Measurements from ENCODE around the gene AADACL2.
"Not testable (repeated sequence)": the region's sequence is repeated elsewhere in the genome, so short reads cannot be mapped to it uniquely, and the experiment has no call there.

Gene AADACL2

DNA sequence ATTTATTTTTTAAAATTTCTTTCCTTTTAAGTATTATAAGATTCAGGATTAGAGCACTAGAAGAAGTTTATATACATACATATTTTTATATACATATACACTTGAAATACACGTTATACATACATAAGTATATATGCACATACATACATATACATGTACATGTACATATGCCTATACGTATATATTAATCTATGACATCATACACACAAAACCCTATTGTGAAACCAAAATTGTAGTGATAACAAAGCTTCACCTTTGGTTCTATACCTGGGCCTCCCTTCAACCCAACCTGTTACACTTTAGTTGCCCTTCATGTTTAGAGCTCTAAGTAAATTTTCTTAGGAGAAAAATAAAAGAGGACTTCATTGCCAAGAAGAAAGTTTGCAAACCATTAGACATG is 17.0 kb downstream of the AADACL2 start:
- TF ChIP-seq CTCF (IDR thresholded peaks at IDR 0.05; ENCODE audit: extremely low read depth, insufficient read depth, missing control alignments) = no peak
- in situ Hi-C loops (cut with MboI; ENCODE audit: low pct_unique_long_range_greater_than_20kb, low sequenced_read_pairs, unreplicated experiment) = no loop called here
- DNase-seq (ENCODE audit: low spot score) = no peak

- in situ Hi-C loops (cut with MboI; ENCODE audit: low pct_unique_long_range_greater_than_20kb, low sequenced_read_pairs, unreplicated experiment) = no loop called here
- TF ChIP-seq CTCF (IDR thresholded peaks at IDR 0.05; ENCODE audit: extremely low read depth, insufficient read depth, missing control alignments) = no peak
- no peak for DNase-seq (ENCODE audit: low spot score)
Observed at GRCh38 chr3:151751161-151751560, 17.4 kb downstream of the AADACL2 start.

- no peak for DNase-seq (ENCODE audit: low spot score)
- in situ Hi-C loops (cut with MboI; ENCODE audit: low pct_unique_long_range_greater_than_20kb, low sequenced_read_pairs, unreplicated experiment) = no loop called here
- TF ChIP-seq CTCF (IDR thresholded peaks at IDR 0.05; ENCODE audit: extremely low read depth, insufficient read depth, missing control alignments) = no peak
Observed at GRCh38 chr3:151753846-151754245, 20.1 kb downstream of the AADACL2 start.

- no peak for TF ChIP-seq CTCF (IDR thresholded peaks at IDR 0.05; ENCODE audit: extremely low read depth, insufficient read depth, missing control alignments)
- in situ Hi-C loops (cut with MboI; ENCODE audit: low pct_unique_long_range_greater_than_20kb, low sequenced_read_pairs, unreplicated experiment) = no loop called here
- DNase-seq (ENCODE audit: low spot score) = no peak
Observed at GRCh38 chr3:151761581-151761980, 27.9 kb downstream of the AADACL2 start.

DNA sequence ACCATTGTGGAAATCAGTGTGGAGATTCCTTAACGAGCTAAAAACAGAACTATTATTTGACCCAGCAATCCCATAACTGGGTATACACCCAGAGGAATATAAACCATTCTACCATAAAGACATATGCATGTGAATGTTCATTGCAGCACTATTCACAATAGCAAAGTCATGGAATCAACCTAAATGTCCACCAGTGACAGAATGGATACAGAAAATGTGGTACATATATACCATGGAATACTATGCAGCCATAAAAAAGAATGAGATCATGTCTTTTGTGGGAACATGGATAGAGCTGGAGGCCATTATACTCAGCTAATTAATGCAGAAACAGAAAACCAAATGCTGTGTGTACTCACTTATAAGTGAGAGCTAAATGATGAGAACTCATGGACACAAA is 31.0 kb downstream of the AADACL2 start:
- in situ Hi-C loops (cut with MboI; ENCODE audit: low pct_unique_long_range_greater_than_20kb, low sequenced_read_pairs, unreplicated experiment) = not testable (repeated sequence)

GRCh38 chr3:151765685-151766084 is 32.0 kb downstream of the AADACL2 start:
- in situ Hi-C loops (cut with MboI; ENCODE audit: low pct_unique_long_range_greater_than_20kb, low sequenced_read_pairs, unreplicated experiment) = no loop called here
- TF ChIP-seq CTCF (IDR thresholded peaks at IDR 0.05; ENCODE audit: extremely low read depth, insufficient read depth, missing control alignments) = no peak
- no peak for DNase-seq (ENCODE audit: low spot score)

More for the DNA sequence above, 31.0 kb downstream of the AADACL2 start:
- not testable (repeated sequence) for DNase-seq (ENCODE audit: low spot score)

DNA sequence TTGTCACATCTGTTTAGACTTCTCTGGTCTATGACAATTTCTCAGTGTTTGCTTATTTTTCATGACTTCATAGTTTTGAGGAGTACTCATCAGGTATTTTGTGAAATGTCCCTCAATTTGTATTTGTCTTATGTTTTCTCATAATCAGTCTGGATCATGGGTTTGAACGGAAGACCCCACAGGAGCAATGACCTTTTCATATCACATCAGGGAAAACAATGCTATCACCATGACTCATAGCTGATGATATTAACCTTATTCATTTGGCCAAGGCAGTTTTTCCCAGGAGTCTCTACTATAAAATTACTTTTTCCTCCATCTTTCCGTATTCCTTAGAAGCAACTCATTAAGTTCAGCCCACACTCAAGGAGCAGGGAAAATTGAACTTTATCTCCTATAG is 32.7 kb downstream of the AADACL2 start:
- TF ChIP-seq CTCF (IDR thresholded peaks at IDR 0.05; ENCODE audit: extremely low read depth, insufficient read depth, missing control alignments) = no peak
- no peak for DNase-seq (ENCODE audit: low spot score)
- in situ Hi-C loops (cut with MboI; ENCODE audit: low pct_unique_long_range_greater_than_20kb, low sequenced_read_pairs, unreplicated experiment) = no loop called here
